GM12892 (cell line): ENCODE measurements around the gene CHRD.

Experiments used
- POLR2A ChIP-seq: IDR thresholded peaks from 2 replicates; pipeline ENCODE4 v1.6.1; 2011; ENCODE audit warnings: low read depth, low read length, control low read depth
- POLR2AphosphoS5 ChIP-seq: IDR thresholded peaks from 2 replicates; pipeline ENCODE4 v1.6.1; 2011; ENCODE audit warnings: low read depth, low read length, control low read depth

DNA sequence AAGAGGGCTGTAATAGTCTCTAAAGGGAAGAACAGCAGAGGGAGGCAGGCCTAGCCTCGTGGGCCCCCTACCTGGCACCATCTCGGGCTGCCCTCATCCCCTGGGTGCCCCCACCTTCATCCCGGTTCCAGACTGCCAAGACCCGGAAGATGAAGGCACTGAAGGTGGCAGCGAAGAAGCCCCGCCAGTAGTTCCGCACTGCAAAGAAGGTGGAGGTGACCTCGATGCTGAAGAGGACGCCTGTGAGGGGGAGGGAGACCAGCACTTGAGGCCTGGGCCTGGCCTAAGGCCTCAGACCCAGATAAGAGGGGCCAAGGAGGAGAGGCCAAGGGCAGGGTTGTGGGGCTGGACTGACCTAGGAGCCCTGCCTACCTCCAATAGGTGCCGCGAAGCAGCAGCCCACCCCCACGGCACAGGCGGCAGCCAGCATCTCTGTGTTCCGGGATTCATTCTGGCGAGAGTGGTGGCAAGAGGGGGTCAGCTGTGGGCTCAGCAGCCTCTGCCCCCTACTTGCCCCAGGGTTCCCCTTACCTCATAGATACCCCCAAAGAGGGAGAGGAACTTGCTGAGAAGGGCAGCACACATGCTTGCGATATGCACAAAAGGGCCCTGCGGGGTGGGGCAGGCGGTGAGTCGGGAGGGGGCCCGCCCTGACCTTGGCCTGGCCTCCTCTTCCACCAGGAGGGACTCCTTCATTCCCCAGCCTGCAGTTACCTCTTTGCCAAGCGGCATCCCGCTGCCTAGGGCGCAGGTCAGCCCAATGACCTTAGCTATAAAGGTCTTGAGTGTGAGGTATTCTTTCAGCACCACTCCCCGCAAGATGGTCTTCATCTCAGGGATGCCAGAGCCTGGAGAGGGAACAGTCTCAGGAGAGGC is 22.4 kb upstream of the CHRD start:
- TF ChIP-seq POLR2A (no peak), POLR2AphosphoS5 (no peak)
